K562 (cell line): ENCODE data around the gene ADK. TPM values are rescaled to one million over a fixed set of nuclear protein-coding genes. Genes with fewer than 3 reads are reported as not detected.
A peak's percentile ranks its signal among the peaks of the same experiment; 100 is the strongest.

Source experiments
- ATAC-seq: fragments of 200-7000 bp; cut with Tn5 transposase; 3 replicates; pipeline ENCODE4 v1.9.1; 2020; ENCODE audit warnings: moderate library complexity
- BruUV-seq: library from RNA; stranded (reverse); fragments of 400-500 nt; replicated peaks from 2 replicates; lab custom pipeline; 2021; lab: Mats Ljungman, UMichigan
- CTCF ChIA-PET: fragments of 300-600 bp; formaldehyde crosslinking; extraction: SDS; loops from one replicate; lab custom pipeline; 2021; ENCODE audit warnings: low intra/inter-chr PET ratio; lab: Yijun Ruan, JAX
- POLR2A ChIA-PET: fragments of 300-600, 350-650 bp; sonication (Branson Sonifier 250); formaldehyde crosslinking; extraction: SDS; loops from one replicate; lab custom pipeline; 2021; ENCODE audit warnings: antibody characterized with exemption, inconsistent platforms; lab: Yijun Ruan, JAX
- DNase-seq, 4 experiments: peaks; one replicate each; pipeline versions ENCODE4 v3.0.0 to v3.0.0-alpha.2; 2011 to 2018; ENCODE audit warnings: low spot score in 3 of 4, mixed read lengths in 3 of 4; ENCODE audit errors: extremely low read depth in 1 of 4
- FAIRE-seq: peaks from 2 replicates; lab custom pipeline; 2011; peaks lifted over from hg19 to GRCh38; lab: Jason Lieb, UNC
- H2AFZ ChIP-seq: 2 replicates; pipeline ENCODE4 v1.6.0; 2011; ENCODE audit warnings: low read depth, low read length, control low read depth, inconsistent platforms
- H3K27ac ChIP-seq: fragments of 200-600 bp; 3 replicates; pipeline ENCODE4 v1.8.0; 2011; ENCODE audit warnings: low read depth, mild to moderate bottlenecking, control low read depth, inconsistent platforms, low read length, moderate library complexity, mixed read lengths; ENCODE audit errors: extremely low read depth
- H3K27me3 ChIP-seq, 2 experiments: fragments of 300-600 bp in 1 of 2; 2 replicates in 1 of 2; 3 replicates in 1 of 2; pipeline versions ENCODE4 v1.6.0 to v1.8.0; 2011; ENCODE audit warnings: inconsistent platforms in 2 of 2, low read length in 2 of 2, mild to moderate bottlenecking in 1 of 2, mixed read lengths in 1 of 2, moderate library complexity in 1 of 2; ENCODE audit not compliant: control insufficient read depth in 2 of 2, insufficient read depth in 2 of 2
- H3K36me3 ChIP-seq: fragments of 300-600 bp; 3 replicates; pipeline ENCODE4 v1.8.0; 2011; ENCODE audit warnings: mild to moderate bottlenecking, low read length, inconsistent platforms; ENCODE audit not compliant: control insufficient read depth, insufficient read depth
- H3K4me1 ChIP-seq, 2 experiments: fragments of 200-600 bp in 1 of 2; replicated peaks in 1 of 2; 2 replicates in 1 of 2; 3 replicates in 1 of 2; pipeline versions ENCODE4 v1.5.1 to v1.8.0; 2011; ENCODE audit warnings: inconsistent platforms in 2 of 2, low read length in 2 of 2, mild to moderate bottlenecking in 1 of 2, mixed read lengths in 1 of 2, moderate library complexity in 1 of 2; ENCODE audit not compliant: control insufficient read depth in 2 of 2, insufficient read depth in 2 of 2
- H3K4me2 ChIP-seq: 2 replicates; pipeline ENCODE4 v1.6.1; 2011; ENCODE audit warnings: low read length, control low read depth, inconsistent platforms, mixed read lengths; ENCODE audit not compliant: insufficient read depth
- H3K4me3 ChIP-seq: fragments of 200-600 bp; sonication (generic), shearing (Covaris generic); 2 replicates; pipeline ENCODE4 v1.5.1; 2016; ENCODE audit warnings: control low read depth, inconsistent platforms
- H3K79me2 ChIP-seq: fragments of 200-600 bp; 3 replicates; pipeline ENCODE4 v1.8.0; 2011; ENCODE audit warnings: low read length, inconsistent platforms; ENCODE audit not compliant: control insufficient read depth, insufficient read depth
- H3K9ac ChIP-seq, 2 experiments: 2 replicates each; pipeline versions ENCODE4 v1.6.0 to v1.6.1; 2011; ENCODE audit warnings: low read depth in 2 of 2, low read length in 2 of 2, control low read depth in 1 of 2, inconsistent platforms in 1 of 2, mild to moderate bottlenecking in 1 of 2, mixed read lengths in 1 of 2; ENCODE audit not compliant: insufficient read depth in 1 of 2
- H3K9me1 ChIP-seq: one replicate; pipeline ENCODE4 v1.6.0; 2011; ENCODE audit warnings: inconsistent platforms, mild to moderate bottlenecking, low read length, moderate library complexity; ENCODE audit not compliant: control insufficient read depth, insufficient read depth
- H3K9me3 ChIP-seq: replicated peaks from 2 replicates; pipeline ENCODE4 v1.5.1; 2011; ENCODE audit warnings: low read depth, low read length, inconsistent platforms; ENCODE audit not compliant: control insufficient read depth, insufficient read depth
- H4K20me1 ChIP-seq: replicated peaks from 2 replicates; pipeline ENCODE4 v1.6.1; 2011; ENCODE audit warnings: low read length, inconsistent platforms, mixed read lengths; ENCODE audit not compliant: control insufficient read depth, insufficient read depth
- ARNT ChIP-seq, 2 experiments: fragments of 450-650 bp; IDR thresholded peaks; 2 replicates each; pipeline ENCODE4 v1.6.1; 2016; ENCODE audit warnings: mild to moderate bottlenecking in 1 of 2
- CEBPG ChIP-seq, 3 experiments: fragments of 200-800 bp in 1 of 3; sonication (Bioruptor generic) in 1 of 3; sonication (generic) in 1 of 3; formaldehyde crosslinking in 1 of 3; IDR thresholded peaks in 2 of 3; conservative IDR thresholded peaks in 1 of 3; 2 replicates each; pipeline versions ENCODE4 v1.6.1 to v1.8.0; 2016 to 2022; ENCODE audit warnings: missing compliant biosample characterization in 2 of 3, missing genetic modification characterization in 2 of 3, mild to moderate bottlenecking in 1 of 3, missing genetic modification reagents in 1 of 3
- EP300 ChIP-seq: IDR thresholded peaks from 2 replicates; pipeline ENCODE4 v1.6.1; 2012; ENCODE audit warnings: low read length, improper control_type of control experiment
- HMBOX1 ChIP-seq: sonication (generic); IDR thresholded peaks from 2 replicates; pipeline ENCODE4 v1.6.1; 2016
- HOXB6 ChIP-seq: fragments of 250-450 bp; sonication (Bioruptor Pico); IDR thresholded peaks from 2 replicates; pipeline ENCODE4 v1.5.1; 2022; ENCODE audit warnings: mild to moderate bottlenecking, borderline replicate concordance
- MCM7 ChIP-seq, 2 experiments: fragments of 450-650 bp; IDR thresholded peaks; 2 replicates each; pipeline ENCODE4 v1.6.1; 2016 to 2018
- NEUROD1 ChIP-seq: fragments of 150-350 bp; IDR thresholded peaks from 2 replicates; pipeline ENCODE4 v1.6.1; 2014; ENCODE audit warnings: borderline replicate concordance, low read length, low read depth; ENCODE audit not compliant: partially characterized antibody
- WGBS: fragments of 100-300 bp; shearing (Covaris generic); methylation state at CpG from one replicate; pipeline ENCODE4 v1.1.6; 2016; ENCODE audit warnings: low coverage, mixed read lengths; ENCODE audit not compliant: insufficient coverage; ENCODE audit errors: missing lambda C conversion rate; 5-methylcytosine and 5-hydroxymethylcytosine counted together
- in situ Hi-C: fragments of 300-500 bp; cut with MboI; formaldehyde crosslinking; loops from 4 replicates; pipeline ENCODE4 v1.15.0; 2018; ENCODE audit warnings: inconsistent platforms, mixed read lengths
- intact Hi-C: fragments of 100-400 bp; cut with micrococcal nuclease; formaldehyde crosslinking; loops from 2 replicates; pipeline ENCODE4 v1.14.2; 2022
- polyA plus RNA-seq, 8 experiments: library from polyadenylated mRNA; depleted of rRNA in 4 of 8; stranded (reverse) in 5 of 8; unstranded in 3 of 8; fragments of >200 nt; fragmentation: Nextera tagmentation in 2 of 8; fragmentation: Illumina TruSeq in 1 of 8; extraction: Ambion mirVana in 2 of 8; extraction: Trizol in 1 of 8; gene quantifications; 2 replicates each; pipeline versions ENCODE4 v1.2.1 to v1.2.3, GENCODE V29; 2011 to 2014; ENCODE audit warnings: inconsistent platforms in 1 of 8, missing spikeins in 1 of 8
- total RNA-seq, 7 experiments: library from RNA; depleted of rRNA in 6 of 7; stranded (reverse); fragments of >200 nt in 6 of 7; fragmentation: Illumina TruSeq in 2 of 7; extraction: Trizol in 2 of 7; gene quantifications; 2 replicates each; pipeline versions ENCODE4 v1.2.1 to v1.2.3, GENCODE V29; 2011 to 2021; ENCODE audit warnings: low replicate concordance in 1 of 7

ADK gene
- total and polyA plus RNA-seq, 9 of the 15 experiments (the other 6 are each of a cell fraction or from before 2014, with no cell fraction given) = 54.2 to 97.8 (median 73.6) TPM

DNA sequence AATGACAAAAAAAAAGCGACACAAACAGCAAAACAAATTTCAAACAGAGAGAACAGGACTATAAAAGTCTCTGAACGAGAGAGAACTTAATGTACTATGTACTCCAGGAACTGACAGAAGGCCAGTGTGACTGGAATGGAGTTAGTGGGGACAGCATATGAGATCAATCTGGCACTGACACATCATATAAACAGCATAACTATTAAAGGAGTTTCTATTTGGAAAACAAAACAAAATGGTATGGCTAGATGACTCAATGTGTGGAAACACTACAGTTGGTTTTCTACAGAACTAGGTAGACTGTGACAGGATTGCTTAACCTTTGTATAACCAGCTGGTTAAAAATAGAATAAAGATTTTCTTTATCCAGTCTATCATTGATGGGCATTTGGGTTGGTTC lies 442.4 kb downstream of the ADK start:
- ATAC-seq = no peak
- no peak for DNase-seq
- H3K9me1 ChIP-seq = no peaks in the 10 kb centered on the region
- H3K36me3 ChIP-seq = peaks cover 5% of the 10 kb centered on the region; the same call in 1 of the 3 replicates
- H3K4me3 ChIP-seq = no peak overlapping the region
- 73% methylated on average over 2 of the region's 2 CpGs for WGBS
- no peaks in the 10 kb centered on the region for H3K9me3 ChIP-seq
- FAIRE-seq = no peak
- TF ChIP-seq HMBOX1 (peak; percentile 23; the same call in 1 of the 2 replicates), MCM7 (IDR thresholded peaks at IDR 0.05) (no peak), HOXB6 (CRISPR knock-in tag) (no peak), NEUROD1 (no peak), CEBPG (CRISPR knock-in tag; IDR thresholded peaks at IDR 0.05) (no peak), CEBPG (tag; conservative IDR thresholded peaks at IDR 0.05 in 1 of 2, IDR thresholded peaks at IDR 0.05 in 1 of 2) (peak in 1 of 2 experiments; percentile 56; a peak in 2 of 4 replicates), ARNT (IDR thresholded peaks at IDR 0.05) (no peak), EP300 (no peak)
- H2AFZ ChIP-seq = no peak overlapping the region
- CTCF ChIA-PET = no interaction called here
- H3K4me2 ChIP-seq = no peak overlapping the region
- no peaks in the 10 kb centered on the region for H3K27me3 ChIP-seq
- H3K79me2 ChIP-seq = no peaks in the 10 kb centered on the region
- POLR2A ChIA-PET = no interaction called here
- no peak overlapping the region for H3K27ac ChIP-seq
- intact Hi-C loops (no loop called here), in situ Hi-C loops (no loop called here)
- BruUV-seq = no TSS peak
- no peaks in the 10 kb centered on the region for H3K4me1 ChIP-seq
- H3K9ac ChIP-seq = no peak overlapping the region
- H4K20me1 ChIP-seq = no peaks in the 10 kb centered on the region
